GM18517 (cell line): Measurements from ENCODE around the gene GTF2F2.
A peak's percentile ranks its signal among the peaks of the same experiment; 100 is the strongest.
"Not testable (repeated sequence)": the region's sequence is repeated elsewhere in the genome, so short reads cannot be mapped to it uniquely, and the experiment has no call there.

ENCODE experiments used
- ATAC-seq: cut with Tn5 transposase; IDR thresholded peaks from one replicate; pipeline ENCODE4 v1.9.1; 2021; ENCODE audit warnings: mild to moderate bottlenecking, moderate library complexity; ENCODE audit not compliant: unreplicated experiment

GTF2F2 gene

DNA sequence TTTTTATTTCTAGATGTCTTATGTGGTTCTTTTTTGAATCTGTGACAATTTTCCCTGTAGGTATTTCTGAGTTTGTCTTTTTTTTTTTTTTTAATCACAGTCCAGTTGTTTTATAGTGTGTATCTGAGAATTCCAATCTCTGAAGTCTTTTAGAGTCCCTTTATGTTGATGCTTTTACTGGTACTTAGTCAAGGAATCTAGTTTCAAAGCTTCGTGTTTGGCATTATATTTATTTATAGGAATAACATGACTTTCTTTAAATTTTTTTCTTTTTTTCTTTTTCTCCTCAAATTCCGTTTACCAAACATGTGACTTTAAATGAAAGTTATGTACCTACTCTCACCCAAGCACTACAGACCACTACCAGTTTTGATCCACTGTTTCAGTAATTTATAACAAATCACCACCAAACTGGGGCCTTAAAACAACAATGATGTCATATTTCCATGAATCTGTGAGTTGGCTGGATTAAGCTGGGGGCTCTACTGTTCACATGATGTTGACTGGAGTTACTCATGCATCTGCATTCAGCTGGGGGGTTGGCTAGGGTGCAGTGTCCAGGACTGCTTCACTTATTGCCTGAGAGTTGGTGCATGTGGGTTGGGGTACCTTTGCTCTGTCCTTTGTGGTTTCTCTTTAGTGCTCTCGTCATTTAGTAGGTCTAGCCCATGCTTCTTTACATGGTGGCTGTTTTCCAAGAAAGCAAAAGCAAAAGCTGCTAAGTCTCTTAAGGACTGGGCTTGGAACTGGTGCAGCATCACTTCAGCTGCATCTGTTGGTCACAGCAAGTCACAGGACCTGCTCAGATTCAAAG lies 58.2 kb downstream of the GTF2F2 start:
- ATAC-seq: no peak

DNA sequence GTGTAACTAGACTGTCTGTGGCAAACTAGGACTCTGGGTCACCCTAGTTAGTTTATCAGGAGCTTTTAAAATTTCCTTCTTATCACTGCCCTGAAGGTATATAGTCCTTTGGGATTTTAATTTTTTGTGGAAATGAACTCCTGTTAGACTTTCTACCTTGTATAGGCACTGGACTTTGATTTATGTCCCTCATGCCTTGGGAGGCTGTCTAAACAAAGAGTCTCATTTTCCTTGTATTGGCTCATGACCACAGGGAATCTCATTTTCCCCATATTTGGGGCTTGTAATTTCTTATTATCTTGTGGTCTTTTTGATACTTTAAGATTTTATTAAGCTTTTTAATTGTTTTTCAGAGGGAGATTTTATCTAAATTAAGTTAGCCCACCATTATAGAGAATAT lies 59.1 kb downstream of the GTF2F2 start:
- ATAC-seq: no peak

DNA sequence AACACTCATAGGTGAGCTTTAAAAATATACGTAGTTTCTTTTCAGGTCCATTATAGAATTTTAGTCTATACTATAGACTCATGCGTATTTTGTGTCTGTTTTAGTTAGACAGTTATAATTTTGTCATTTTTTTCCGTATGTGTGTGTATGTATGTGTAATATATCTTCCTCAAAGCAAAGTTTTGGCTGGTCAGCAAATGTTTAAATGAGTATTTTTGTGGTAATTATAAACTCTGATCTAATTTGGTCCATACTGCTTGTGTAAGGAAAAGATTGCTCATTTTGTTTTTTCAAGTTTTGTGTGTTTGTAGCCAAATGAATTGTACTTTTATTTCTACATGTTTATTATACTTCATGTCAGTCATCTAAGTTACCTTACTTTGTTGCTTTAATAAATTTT lies 60.0 kb downstream of the GTF2F2 start:
- ATAC-seq: no peak

DNA sequence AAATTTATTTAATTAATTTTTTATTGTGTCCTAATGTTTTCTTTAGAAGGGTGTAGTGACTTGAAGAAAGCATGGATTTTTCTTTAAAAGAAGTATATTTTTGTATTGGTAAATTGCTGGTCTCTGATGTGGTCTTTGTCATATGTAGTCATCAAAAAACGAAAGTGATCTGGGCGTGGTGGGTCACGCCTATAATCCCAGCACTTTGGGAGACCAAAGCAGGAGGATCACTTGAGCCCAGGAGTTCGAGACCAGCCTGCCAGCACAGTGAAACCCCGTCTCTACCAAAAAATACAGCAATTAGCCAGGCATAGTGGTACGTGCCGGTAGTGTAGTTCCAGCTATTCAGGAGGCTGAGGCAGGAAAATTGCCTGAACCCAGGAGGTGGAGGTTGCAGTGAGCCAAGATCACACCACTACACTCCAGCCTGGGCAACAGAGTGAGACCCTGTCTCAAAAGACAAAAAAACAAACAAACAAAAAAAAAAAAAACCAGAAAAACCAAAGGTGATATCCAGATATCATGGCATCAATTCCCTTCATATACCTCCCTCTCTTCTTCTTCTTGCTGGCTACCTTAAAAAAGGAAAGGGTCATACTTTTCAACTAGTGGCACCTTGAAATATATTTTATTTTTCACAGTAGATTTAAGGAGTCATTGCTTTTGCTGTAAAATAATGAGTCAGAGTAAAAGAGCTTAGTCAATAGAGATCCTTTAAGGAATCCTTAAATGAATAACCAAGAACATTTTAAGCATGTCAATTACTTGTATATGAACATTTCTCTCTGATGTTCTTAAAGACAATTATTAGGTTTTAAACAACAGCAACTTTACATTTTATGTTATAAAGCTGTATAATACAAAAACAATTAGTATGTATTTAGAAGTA lies 60.6 kb downstream of the GTF2F2 start:
- no peak for ATAC-seq

DNA sequence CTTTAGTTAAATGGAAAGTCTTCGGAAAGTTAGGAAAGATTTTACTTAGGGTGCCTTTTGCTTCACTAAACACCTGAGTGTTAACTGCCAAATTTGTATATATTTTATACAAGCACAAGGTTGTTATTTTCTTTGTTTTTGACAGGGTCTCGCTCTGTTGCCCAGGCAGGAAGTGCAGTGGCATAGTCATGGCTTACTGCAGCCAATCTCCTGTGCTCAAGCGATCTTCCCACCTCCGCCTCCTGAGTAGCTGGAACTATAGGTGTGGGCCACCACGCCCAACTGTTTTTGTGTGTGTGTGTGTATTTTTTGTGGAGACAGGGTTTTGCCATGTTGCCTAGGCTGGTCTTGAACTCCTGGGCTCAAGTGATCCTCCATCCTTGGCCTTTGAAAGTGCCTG lies 64.4 kb downstream of the GTF2F2 start:
- ATAC-seq: no peak

DNA sequence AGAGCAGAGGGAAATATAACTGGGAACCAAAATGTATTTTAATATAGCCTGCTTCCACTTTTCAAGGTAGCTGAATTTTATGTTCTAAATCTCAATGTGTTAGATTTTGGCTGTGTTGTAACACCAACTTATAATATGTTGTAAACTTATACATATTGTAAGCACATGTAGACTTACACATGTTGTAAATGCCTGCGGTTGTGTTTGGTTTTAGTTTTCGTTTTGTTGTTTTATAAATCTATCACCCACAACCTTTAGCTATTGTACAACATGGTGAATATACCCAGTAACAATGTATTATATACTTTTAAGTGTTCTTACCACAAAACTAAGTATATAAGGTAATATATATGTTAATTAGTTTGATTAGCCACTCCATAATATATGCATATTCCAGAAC lies 65.0 kb downstream of the GTF2F2 start:
- ATAC-seq: no peak

DNA sequence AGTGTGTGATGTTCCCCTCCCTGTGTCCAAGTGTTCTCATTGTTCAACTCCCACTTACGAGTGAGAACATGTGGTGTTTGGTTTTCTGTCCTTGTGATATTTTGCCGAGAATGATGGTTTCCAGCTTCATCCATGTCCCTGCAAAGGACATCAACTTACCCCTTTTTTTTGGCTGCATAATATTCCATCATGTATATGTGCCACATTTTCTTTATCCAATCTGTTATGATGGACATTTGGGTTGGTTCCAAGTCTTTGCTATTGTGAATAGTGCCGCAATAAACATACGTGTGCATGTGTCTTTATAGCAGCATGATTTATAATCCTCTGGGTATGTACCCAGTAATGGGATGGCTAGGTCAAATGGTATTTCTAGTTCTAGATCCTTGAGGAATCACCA lies 68.8 kb downstream of the GTF2F2 start:
- ATAC-seq: not testable (repeated sequence)

DNA sequence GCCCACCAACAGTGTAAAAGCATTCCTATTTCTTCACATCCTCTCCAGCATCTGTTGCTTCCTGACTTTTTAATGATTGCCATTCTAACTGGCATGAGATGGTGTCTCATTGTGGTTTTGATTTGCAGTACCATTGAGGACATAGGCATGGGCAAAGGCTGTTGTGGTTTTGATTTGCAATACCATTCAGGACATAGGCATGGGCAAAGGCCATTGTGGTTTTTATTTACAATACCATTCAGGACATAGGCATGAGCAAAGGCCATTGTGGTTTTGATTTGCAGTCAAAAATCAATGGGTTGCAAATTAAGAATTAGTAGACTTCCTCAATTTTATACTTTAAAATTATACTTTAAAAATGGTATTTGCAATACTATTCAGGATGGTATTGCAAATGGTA lies 69.2 kb downstream of the GTF2F2 start:
- ATAC-seq: not testable (repeated sequence)

DNA sequence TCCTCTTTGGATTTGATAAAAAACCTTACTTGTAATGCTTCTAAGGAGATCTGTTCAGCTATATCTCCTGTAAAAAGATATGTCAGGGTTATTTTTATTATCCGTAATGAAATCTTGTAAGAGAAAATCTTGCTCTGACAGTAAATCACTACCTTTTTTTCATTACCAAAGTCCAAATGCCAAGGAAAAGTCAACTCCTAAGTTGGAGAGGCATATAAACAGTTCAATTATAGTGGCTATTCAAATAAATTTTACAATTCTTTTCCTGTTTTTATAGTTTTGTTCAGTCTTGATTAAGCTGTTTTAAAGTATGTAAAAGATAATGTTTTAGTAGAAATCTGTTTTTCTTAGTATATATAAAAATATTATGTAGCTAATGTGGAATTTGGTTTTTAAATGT lies 71.6 kb downstream of the GTF2F2 start:
- no peak for ATAC-seq

DNA sequence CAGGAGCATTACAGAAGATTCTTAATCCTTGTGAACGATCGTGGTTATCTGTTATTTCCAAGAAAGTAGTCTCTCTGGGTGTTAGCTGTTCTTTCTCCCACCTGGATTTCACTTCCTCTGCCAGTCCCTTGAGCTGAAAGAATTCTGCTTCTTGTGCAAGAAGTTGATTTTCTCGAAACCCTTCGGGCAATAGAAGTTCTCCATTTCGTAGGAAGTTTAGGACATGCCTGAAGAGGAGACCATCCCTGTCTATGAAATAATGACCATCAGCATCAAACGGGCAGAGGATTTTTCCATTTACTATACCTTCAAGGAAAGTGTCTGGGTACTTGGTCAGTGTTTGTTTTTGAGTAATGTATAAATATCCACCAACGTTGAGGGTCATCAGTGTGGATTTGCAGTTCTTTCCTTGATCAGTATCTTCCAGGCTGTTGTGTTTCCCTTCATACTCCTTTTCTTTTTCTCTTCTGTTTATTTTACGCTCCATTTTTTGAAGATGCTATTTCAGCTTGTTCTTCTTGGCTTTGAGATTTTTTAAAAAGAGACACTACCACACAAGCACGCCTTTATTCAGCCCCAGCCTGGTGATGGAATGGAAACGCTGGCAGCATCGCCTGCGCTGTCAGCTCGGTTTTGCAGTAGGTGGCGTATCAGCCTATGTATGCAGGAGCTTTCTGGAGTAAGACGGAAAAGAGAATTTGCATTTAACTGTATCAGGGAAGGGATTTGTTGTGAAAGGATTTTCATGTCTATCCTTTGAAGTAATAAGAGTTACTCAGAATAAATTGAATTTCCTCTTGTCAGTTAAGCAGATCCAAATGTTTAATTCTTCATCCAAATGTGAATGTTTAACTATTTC lies 74.0 kb downstream of the GTF2F2 start:
- no peak for ATAC-seq

DNA sequence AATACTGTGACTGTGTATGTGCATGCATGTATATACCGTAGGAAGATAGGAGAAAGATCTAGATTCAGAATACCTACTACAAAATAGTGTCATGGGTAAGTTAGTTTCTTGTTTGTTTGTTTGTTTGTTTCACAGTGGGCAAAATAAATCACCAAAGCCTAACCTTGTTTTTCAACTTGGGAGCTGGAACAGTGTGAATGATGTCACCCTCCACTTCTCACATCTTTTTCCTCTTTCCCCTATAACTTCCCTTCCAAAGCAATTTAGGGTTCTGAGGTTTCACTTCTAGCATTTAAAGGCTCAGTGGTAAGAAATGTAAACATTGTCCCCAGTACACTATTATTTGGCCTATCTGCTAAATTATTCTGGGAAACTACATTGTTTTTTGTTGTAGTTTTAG lies 75.1 kb downstream of the GTF2F2 start:
- ATAC-seq: no peak

DNA sequence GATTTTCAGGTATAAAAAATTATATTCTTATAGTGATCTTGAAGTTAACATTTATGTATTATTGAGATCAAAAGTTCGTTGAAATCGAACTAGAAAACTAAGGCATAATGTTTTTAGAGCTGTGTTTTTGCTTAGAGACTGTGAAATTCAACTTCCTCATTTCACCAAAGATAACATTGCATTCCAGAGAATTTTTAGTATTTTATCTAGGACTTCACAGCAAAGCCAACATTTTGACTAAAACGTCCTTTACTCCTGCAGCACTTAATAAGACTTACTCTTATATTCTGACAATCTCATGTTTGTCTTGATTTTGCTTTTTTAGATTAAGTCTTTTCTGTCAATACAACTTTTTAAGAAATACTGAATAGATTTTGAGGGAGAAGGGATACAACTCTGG lies 75.8 kb downstream of the GTF2F2 start:
- ATAC-seq: no peak

DNA sequence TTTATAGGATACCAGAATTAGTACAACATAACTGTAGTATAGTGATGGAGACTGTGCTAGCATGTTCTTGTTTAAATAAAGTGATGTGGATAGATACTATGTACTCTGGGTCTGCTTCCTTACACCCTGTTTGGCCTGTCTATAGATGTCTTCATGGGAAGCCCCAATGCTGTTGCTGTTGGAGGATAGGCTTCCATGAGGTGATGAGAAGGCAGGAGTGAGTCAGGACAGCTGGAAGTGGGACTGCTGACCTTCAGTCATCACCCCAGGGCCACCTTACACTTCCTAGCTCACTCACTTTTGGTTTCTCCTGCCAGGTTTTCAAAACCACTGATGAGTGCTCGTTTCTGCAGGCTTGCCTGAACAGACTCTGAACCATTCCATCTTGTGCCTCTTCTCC lies 76.3 kb downstream of the GTF2F2 start:
- ATAC-seq: no peak

DNA sequence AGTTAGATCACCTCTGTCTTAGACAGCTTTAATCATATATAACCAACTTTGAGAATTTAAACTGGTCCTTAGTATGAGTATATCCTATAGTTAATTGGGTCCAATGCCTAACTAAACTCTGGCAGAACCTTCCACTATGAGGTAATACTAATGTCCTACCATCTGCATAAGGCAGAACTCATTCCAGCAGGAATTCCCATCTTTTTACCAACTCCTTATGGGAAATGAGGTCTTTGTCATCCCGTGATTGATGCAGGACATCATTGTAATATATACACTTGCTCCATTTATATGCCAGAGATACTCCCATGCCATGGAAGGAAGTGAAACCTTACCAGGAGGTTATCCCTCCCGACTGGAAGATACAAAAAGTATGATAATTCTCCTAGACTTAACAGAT lies 77.7 kb downstream of the GTF2F2 start:
- ATAC-seq: no peak

DNA sequence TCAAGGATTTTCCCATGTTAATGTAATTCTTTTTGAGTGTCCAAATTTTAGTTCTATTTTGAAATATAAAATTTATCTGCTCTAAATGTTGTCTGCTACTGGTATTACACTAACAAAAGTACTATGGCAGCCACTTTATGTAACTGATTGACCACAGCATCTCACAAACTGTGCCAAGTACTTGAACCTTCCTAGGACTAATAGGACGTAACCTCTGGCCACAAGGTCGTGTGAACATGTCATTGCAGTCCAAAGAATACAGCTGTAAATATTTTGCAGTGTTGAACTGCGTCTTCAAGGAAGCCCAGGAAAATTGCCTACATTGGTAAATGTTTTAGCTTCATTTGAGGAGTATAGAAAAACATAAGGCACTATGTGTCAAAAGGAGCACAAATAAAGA lies 78.6 kb downstream of the GTF2F2 start:
- no peak for ATAC-seq

DNA sequence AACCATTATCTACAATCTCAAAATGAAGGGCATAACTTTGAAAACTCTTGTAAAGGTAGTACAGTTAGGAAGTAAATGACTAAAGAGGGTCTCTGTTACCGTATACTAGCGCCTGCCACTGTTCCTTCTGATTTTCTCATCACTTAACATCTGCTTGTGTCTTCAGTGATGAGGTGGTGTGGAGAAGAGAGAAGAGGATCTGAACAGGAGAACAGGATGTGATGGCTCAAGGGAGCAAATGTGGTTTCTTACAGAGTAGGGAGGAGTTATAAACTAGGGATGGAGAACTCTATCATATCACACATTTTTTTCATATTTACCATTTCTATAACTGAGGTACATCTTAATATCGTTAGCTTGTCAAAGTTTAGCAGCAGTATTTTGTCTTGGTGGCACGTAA lies 79.4 kb downstream of the GTF2F2 start:
- ATAC-seq: no peak

DNA sequence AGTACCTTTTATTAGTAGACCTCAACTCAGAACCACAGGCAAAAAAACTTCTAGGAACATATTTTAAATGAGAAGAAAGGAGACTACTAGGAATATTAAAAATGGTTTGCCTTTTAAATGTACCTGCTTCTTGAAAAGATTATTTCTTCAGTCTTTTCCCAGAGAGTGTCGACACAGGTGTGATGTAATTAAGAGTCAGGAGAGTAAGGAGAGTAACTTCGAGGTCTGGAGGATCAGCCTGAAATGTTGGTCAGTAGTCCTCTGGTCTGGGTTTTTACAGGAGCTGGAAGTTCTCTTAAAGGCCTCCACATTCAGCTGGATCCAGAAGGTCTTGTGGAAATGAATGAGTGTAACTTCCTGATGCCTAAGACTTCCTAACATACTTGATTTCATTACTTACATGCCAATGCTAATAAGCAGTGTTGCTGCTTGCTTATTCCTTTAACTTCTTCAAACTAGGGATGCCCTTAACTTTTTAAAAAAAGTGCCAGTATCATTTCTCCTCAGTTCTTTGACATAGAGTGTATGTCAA lies 80.5 kb downstream of the GTF2F2 start, which contains the start of gene KCTD4:
KCTD4 (minus strand) TSS at position 345 of the 532 bp plus-strand sequence. CDS start 6,478 bp downstream, outside the sequence.
- ATAC-seq: no peak

DNA sequence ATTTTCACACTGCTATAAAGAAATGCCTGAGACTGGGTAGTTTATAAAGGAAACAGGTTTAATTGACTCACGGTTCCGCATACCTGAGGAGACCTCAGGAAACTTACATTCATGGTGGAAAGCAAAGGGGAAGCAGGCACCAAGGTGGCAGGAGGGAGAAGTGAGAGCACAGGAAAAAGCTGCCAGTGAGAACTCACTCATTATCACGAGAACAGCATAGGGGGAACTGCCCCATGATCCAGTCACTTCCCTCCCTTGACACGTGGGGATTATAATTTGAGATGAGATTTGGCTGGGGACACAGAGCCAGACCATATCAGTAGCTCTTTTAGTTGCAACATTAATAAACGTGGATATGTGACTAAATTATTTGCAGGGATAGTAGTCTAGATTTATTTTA lies 84.8 kb downstream of the GTF2F2 start:
- no peak for ATAC-seq

DNA sequence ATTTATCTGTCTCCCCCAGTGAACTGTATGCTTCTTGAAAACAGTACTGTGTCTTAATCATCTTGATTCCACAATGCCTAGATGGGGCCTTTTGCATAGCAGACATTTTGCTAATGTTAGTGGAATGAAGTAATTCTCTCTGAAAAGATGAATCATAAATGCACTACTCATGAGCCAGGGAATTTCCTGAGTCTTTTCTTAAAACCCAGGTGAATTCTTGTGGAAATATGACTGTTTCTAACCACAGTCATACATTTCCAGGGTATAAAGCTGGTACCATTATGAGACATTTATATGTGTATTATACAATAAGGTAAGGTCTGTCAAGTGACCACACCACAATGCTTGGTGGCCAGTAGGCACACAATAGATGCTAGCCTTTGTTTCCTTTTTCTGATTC lies 86.0 kb downstream of the GTF2F2 start:
- ATAC-seq: peak; percentile 49

DNA sequence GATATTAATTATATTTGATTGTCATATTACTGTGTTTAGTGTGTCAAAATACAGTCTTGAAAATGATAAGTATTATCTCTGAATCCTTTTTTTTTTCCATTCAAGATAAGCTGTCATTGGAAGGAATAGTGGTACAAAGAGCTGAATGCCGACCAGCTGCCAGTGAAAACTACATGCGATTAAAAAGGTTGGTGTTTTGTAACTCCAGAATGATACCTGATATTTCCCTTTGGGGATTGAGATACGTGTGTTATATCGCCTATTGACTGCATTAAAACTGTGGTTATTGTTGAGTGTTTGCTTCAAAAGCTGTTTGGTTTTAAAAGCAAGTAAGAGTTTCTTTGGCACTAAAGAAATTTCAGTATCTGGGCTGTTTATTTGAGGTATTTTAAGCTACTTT lies 87.0 kb downstream of the GTF2F2 start:
- ATAC-seq: no peak

DNA sequence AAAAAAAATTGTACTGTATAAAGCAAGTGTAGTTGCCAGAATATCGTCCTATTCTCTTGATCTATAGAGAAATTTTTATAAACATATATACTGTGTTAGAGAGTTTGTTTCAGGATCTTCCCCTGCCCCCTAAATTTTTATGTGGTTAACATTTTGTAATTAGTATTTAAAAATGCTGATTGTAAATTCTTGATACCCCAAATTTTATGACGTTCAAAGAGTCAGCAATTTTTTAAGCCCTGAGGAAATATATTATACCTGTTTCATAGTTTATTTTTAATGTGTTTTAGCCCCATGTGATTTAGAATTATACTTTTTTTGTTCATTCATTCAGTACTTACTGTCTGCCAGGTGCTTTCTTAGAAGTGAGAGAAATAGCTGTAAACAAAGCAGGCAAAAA lies 87.8 kb downstream of the GTF2F2 start:
- no peak for ATAC-seq
